Glutamatergic neuron (in vitro differentiated cells): ENCODE results near the gene FGA. TPM values are rescaled to one million over a fixed set of nuclear protein-coding genes. Genes with fewer than 3 reads are reported as not detected.

Experiments
- DNase-seq: peaks from one replicate; pipeline ENCODE4 v3.0.0; 2022
- H3K27ac Mint-ChIP-seq: one replicate; pipeline ENCODE4 v1.8.0; 2020; ENCODE audit warnings: mild to moderate bottlenecking, mixed read lengths, inconsistent platforms; ENCODE audit not compliant: unreplicated experiment
- H3K27me3 Mint-ChIP-seq: one replicate; pipeline ENCODE4 v1.8.0; 2020; ENCODE audit warnings: mild to moderate bottlenecking, moderate library complexity, mixed read lengths, inconsistent platforms; ENCODE audit not compliant: unreplicated experiment
- H3K36me3 Mint-ChIP-seq: one replicate; pipeline ENCODE4 v1.8.0; 2020; ENCODE audit warnings: mild to moderate bottlenecking, mixed read lengths, inconsistent platforms; ENCODE audit not compliant: unreplicated experiment
- H3K4me1 Mint-ChIP-seq: one replicate; pipeline ENCODE4 v1.8.0; 2020; ENCODE audit warnings: mild to moderate bottlenecking, low read depth, mixed read lengths, inconsistent platforms; ENCODE audit not compliant: unreplicated experiment
- H3K4me3 Mint-ChIP-seq: one replicate; pipeline ENCODE4 v1.8.0; 2020; ENCODE audit warnings: mild to moderate bottlenecking, mixed read lengths, inconsistent platforms; ENCODE audit not compliant: unreplicated experiment
- H3K9me3 Mint-ChIP-seq: one replicate; pipeline ENCODE4 v1.8.0; 2020; ENCODE audit warnings: mild to moderate bottlenecking, moderate library complexity, mixed read lengths, inconsistent platforms; ENCODE audit not compliant: unreplicated experiment
- CTCF ChIP-seq: fragments of 200-600 bp; sonication (generic); IDR thresholded peaks from one replicate; pipeline ENCODE4 v1.5.0; 2021; ENCODE audit not compliant: partially characterized antibody, unreplicated experiment
- total RNA-seq: library from RNA; stranded (reverse); fragmentation: NEBNext Ultra II Directional; extraction: Animal tissue kit (Norgen Biotek cat#: 25700); gene quantifications from one replicate; pipeline ENCODE4 v1.2.1, GENCODE V29; 2021; ENCODE audit not compliant: unreplicated experiment

FGA gene
- total RNA-seq, 1 donor from 2014 or later: not detected

DNA sequence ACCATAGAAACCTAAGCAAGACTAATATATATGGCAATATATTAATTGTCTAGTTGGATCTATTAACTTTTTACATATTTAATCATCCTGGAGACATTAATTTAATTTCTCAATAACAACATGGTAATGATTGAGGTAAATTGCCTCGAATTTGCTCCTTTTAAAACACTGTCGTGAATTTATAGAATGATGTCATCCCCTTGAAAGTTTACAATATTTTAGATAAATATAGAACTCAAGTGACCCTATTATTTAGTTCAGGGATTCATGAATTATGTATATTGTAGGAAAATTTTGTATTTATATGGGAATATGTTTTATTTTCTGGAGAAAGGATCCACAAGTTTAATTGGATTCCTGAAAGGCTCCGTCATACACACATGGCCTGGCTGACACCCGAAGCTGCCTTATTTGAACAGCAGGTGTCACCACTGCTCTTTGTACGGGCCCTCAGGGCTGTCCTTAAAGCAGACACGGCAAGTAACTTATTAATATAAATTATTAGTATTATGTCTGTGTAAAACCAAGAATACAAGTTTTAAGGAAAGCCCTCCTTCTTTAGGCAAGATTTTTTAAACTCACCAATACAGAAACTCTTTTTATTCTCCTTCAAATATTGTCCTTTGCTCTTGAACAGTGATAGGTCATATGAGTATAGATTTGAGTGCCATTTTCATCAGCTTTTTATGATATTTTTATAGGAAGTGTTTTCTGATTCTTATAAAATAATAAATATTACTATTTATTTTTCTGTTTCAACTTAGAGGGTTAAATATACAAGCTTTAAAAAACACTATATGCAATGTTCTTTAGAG, 38.5 kb downstream of the FGA start:
- H3K4me1 Mint-ChIP-seq: peaks cover 11% of the 10 kb centered on the region
- peak; percentile 77 for DNase-seq
- H3K4me3 Mint-ChIP-seq: no peak overlapping the region
- peaks cover 3% of the 10 kb centered on the region for H3K9me3 Mint-ChIP-seq
- H3K27me3 Mint-ChIP-seq: peaks cover 6% of the 10 kb centered on the region
- H3K36me3 Mint-ChIP-seq: no peaks in the 10 kb centered on the region
- H3K27ac Mint-ChIP-seq: no peak overlapping the region
- TF ChIP-seq CTCF: peak; percentile 41

DNA sequence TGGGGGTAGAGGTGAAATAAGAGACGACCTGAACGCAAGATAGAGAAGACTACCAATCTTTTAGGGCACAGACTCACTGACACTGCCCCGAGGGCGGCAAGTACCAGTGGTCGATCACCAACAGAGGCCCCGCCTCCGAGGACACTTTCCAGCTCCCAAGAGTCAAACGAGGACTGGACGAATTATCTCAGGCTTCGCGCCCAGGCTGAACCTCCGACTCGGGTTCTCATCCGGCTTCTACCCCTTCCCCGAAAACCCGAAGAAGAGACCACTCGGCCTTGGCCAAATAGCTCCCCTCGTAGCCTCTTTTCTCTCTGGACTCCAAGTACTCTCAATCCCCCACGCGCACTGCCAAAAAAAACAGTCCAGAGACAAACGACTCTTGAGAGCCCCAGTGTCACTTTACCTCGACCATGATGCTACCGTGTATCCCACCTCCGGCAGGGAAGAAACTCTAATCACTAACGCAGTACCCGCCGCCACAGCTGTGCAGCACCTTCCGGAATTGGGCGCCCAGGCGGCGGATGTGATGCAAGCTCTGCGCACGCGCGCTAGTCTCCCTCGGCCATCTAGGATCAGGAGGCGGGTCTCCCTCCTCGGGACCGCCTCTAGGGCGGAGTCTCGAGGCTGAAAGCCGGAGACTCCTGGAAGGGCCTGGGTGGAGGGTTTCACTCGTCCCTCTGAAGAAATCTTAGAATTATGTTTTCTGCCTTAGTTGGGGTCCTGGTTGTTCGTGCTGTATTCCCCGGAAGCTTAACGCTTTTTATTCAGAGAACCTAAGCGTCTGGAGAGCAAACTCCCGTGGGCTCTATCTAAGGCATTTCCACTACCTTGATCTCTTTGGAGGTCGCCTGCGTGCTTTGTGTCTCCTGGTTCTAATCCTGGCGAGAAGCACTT, 40.4 kb downstream of the FGA start, which contains the start of gene PLRG1:
Gene PLRG1 (minus strand): TSS at position 507 of the 897 bp plus-strand sequence. CDS start 92 bp downstream, at position 415.
- Mint-ChIP-seq H3K9me3 (peaks cover 3% of the 10 kb centered on the region), H3K27me3 (peaks cover 6% of the 10 kb centered on the region), H3K36me3 (no peaks in the 10 kb centered on the region), H3K4me3 (peak within 1 kb of the TSS; percentile 98), H3K4me1 (peaks cover 11% of the 10 kb centered on the region), H3K27ac (peak within 1 kb of the TSS; percentile 96)
- no peak for TF ChIP-seq CTCF
- DNase-seq: peak; percentile 97

DNA sequence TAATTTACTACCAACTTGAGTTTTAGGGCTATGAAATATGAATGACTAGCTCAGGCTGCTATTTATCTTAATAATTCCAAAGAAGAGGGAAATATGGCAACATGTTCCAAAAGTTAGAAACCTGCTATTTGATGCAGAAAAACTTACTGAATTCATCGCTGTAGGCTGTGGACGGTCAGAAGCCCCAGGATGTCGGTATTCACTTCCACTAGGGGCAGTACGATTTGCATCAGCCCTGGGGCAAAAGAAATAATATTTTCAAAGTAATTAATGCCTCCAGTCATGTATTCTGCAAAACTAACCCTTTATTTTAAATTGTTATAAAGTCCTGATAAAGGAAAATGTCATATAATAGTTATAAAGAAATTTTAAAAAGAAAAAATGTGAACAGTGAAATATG, 44.9 kb downstream of the FGA start:
- H3K27ac Mint-ChIP-seq: no peak overlapping the region
- no peak overlapping the region for H3K4me3 Mint-ChIP-seq
- H3K4me1 Mint-ChIP-seq: peaks cover 11% of the 10 kb centered on the region
- peaks cover 4% of the 10 kb centered on the region for H3K36me3 Mint-ChIP-seq
- peaks cover 3% of the 10 kb centered on the region for H3K9me3 Mint-ChIP-seq
- peaks cover 6% of the 10 kb centered on the region for H3K27me3 Mint-ChIP-seq
- no peak for DNase-seq
- no peak for TF ChIP-seq CTCF

DNA sequence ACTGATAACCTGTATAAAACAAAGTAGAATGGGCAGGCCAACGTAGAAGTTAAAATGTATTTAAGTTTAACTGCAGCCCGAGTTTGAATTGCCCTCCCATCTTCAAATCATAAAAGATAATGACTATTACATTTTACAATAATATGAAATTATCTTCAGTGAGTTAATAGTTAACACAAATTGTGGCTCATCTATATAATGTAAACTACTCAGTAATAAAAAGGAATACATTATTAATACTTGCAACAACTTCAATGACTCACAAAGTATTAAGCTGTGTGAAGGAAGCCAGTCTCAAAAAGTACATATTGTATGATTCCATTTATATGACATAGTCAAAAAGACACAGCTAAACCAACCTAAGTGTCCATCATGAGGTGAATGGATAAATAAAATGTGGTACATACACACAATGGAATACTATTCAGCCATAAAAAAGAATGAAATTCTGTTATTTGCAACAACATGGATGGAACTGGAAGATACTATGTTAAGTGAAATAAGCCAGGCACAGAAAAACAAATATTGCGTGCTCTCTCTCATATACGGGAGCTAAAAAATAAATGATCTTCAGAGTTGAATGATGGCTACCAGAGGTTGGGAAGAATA, 48.2 kb downstream of the FGA start:
- H3K27me3 Mint-ChIP-seq: no peaks in the 10 kb centered on the region
- no peaks in the 10 kb centered on the region for H3K4me1 Mint-ChIP-seq

More for the DNA sequence above, 48.2 kb downstream of the FGA start:
- Mint-ChIP-seq H3K4me3 (no peak overlapping the region), H3K36me3 (peaks cover 4% of the 10 kb centered on the region), H3K9me3 (no peaks in the 10 kb centered on the region), H3K27ac (no peak overlapping the region)
- DNase-seq: no peak
- TF ChIP-seq CTCF: no peak

Other genes starting within 250 kb of the FGA start
- 97.4 TPM for gene DCHS2, start 98.9 kb downstream of the FGA start, total RNA-seq
- gene PLRG1, start 40.3 kb downstream of the FGA start, total RNA-seq: 79.7 TPM
- not detected for gene FGB, start 27.7 kb downstream of the FGA start, total RNA-seq
- gene FGG, start 21.9 kb upstream of the FGA start, total RNA-seq: not detected
- gene LRAT, start 153.3 kb upstream of the FGA start, total RNA-seq: 0.20 TPM
- gene RBM46, start 190.5 kb upstream of the FGA start, total RNA-seq: 7.9 TPM